Measurements from ENCODE around the gene LIMS3.
"Not testable (repeated sequence)": the region's sequence is repeated elsewhere in the genome, so short reads cannot be mapped to it uniquely, and the experiment has no call there.

Gene LIMS3

GRCh38 chr2:109920162-109920561, 21.7 kb downstream of the LIMS3 start:
- POLR2A ChIA-PET; DNase-seq (ENCODE audit: extremely low spot score); CTCF ChIA-PET: not testable (repeated sequence)

GRCh38 chr2:109921543-109922384, 23.3 kb downstream of the LIMS3 start:
- CTCF ChIA-PET; POLR2A ChIA-PET; DNase-seq (ENCODE audit: extremely low spot score): not testable (repeated sequence)

- POLR2A ChIA-PET; CTCF ChIA-PET; DNase-seq (ENCODE audit: extremely low spot score): not testable (repeated sequence)
Measured at GRCh38 chr2:109924481-109924880, 26.0 kb downstream of the LIMS3 start.

GRCh38 chr2:109927803-109928202, 29.3 kb downstream of the LIMS3 start:
- CTCF ChIA-PET; DNase-seq (ENCODE audit: extremely low spot score); POLR2A ChIA-PET: not testable (repeated sequence)

GRCh38 chr2:109929222-109929621, 30.7 kb downstream of the LIMS3 start:
- CTCF ChIA-PET; POLR2A ChIA-PET; DNase-seq (ENCODE audit: extremely low spot score): not testable (repeated sequence)

- CTCF ChIA-PET; POLR2A ChIA-PET; DNase-seq (ENCODE audit: extremely low spot score): not testable (repeated sequence)
Measured at GRCh38 chr2:109936534-109936933, 38.0 kb downstream of the LIMS3 start.

- CTCF ChIA-PET; POLR2A ChIA-PET; DNase-seq (ENCODE audit: extremely low spot score): not testable (repeated sequence)
Measured at GRCh38 chr2:109945362-109945761, 46.9 kb downstream of the LIMS3 start.

GRCh38 chr2:109947262-109947958, 48.9 kb downstream of the LIMS3 start:
- POLR2A ChIA-PET, CTCF ChIA-PET: not testable (repeated sequence)

GRCh38 chr2:109947959-109948520, 49.6 kb downstream of the LIMS3 start:
- CTCF ChIA-PET; POLR2A ChIA-PET; DNase-seq (ENCODE audit: extremely low spot score): not testable (repeated sequence)

More at GRCh38 chr2:109947262-109947958, 48.9 kb downstream of the LIMS3 start:
- DNase-seq (ENCODE audit: extremely low spot score) = not testable (repeated sequence)

- DNase-seq (ENCODE audit: extremely low spot score); POLR2A ChIA-PET; CTCF ChIA-PET: not testable (repeated sequence)
Measured at GRCh38 chr2:109950146-109950843, 51.8 kb downstream of the LIMS3 start.

- CTCF ChIA-PET; DNase-seq (ENCODE audit: extremely low spot score); POLR2A ChIA-PET: not testable (repeated sequence)
Measured at GRCh38 chr2:109963942-109964341, 65.5 kb downstream of the LIMS3 start.

GRCh38 chr2:109965482-109965881, 67.0 kb downstream of the LIMS3 start:
- DNase-seq (ENCODE audit: extremely low spot score); POLR2A ChIA-PET; CTCF ChIA-PET: not testable (repeated sequence)

GRCh38 chr2:109966107-109966736, 67.7 kb downstream of the LIMS3 start:
- DNase-seq (ENCODE audit: extremely low spot score); POLR2A ChIA-PET; CTCF ChIA-PET: not testable (repeated sequence)

- CTCF ChIA-PET; POLR2A ChIA-PET; DNase-seq (ENCODE audit: extremely low spot score): not testable (repeated sequence)
Measured at GRCh38 chr2:109966858-109967257, 68.4 kb downstream of the LIMS3 start.

- CTCF ChIA-PET; POLR2A ChIA-PET; DNase-seq (ENCODE audit: extremely low spot score): not testable (repeated sequence)
Measured at GRCh38 chr2:109969864-109970263, 71.4 kb downstream of the LIMS3 start.

- CTCF ChIA-PET; POLR2A ChIA-PET; DNase-seq (ENCODE audit: extremely low spot score): not testable (repeated sequence)
Measured at GRCh38 chr2:109971710-109972109, 73.2 kb downstream of the LIMS3 start.

Data from GM10248 (cell line).